HepG2 (cell line): ENCODE data around the gene CCNB1. TPM values are rescaled to one million over a fixed set of nuclear protein-coding genes. Genes with fewer than 3 reads are reported as not detected.

Experiments used
- CREB3 ChIP-seq: sonication (generic); formaldehyde crosslinking; IDR thresholded peaks from 2 replicates; pipeline ENCODE4 v1.5.0; 2020; ENCODE audit warnings: missing genetic modification reagents
- HMGA1 ChIP-seq: sonication (generic); formaldehyde crosslinking; conservative IDR thresholded peaks from 2 replicates; pipeline ENCODE4 v1.4.0; 2020; ENCODE audit warnings: missing genetic modification reagents
- HOXA3 ChIP-seq: sonication (generic); formaldehyde crosslinking; IDR thresholded peaks from 2 replicates; pipeline ENCODE4 v1.5.0; 2020; ENCODE audit warnings: missing genetic modification reagents
- IRF2 ChIP-seq: IDR thresholded peaks from 2 replicates; pipeline ENCODE4 v1.6.1; 2018; ENCODE audit warnings: missing genetic modification reagents, missing compliant biosample characterization
- KDM3A ChIP-seq: IDR thresholded peaks from 2 replicates; pipeline ENCODE4 v1.6.1; 2018; ENCODE audit warnings: low read depth, missing compliant biosample characterization
- KDM6A ChIP-seq: IDR thresholded peaks from 2 replicates; pipeline ENCODE4 v1.6.1; 2016; ENCODE audit warnings: low read depth
- KLF12 ChIP-seq: sonication (generic); formaldehyde crosslinking; IDR thresholded peaks from 2 replicates; pipeline ENCODE4 v1.4.0; 2020; ENCODE audit warnings: missing genetic modification reagents, borderline replicate concordance
- MTA1 ChIP-seq: sonication (generic); formaldehyde crosslinking; IDR thresholded peaks from 2 replicates; pipeline ENCODE4 v1.4.0; 2020; ENCODE audit warnings: missing genetic modification reagents, mild to moderate bottlenecking, borderline replicate concordance
- RFX1 ChIP-seq: fragments of 450-650 bp; IDR thresholded peaks from 2 replicates; pipeline ENCODE4 v1.6.1; 2017
- ZBTB33 ChIP-seq: sonication (generic); formaldehyde crosslinking; IDR thresholded peaks from 2 replicates; pipeline ENCODE4 v1.4.0; 2020; ENCODE audit warnings: missing genetic modification reagents
- ZBTB8A ChIP-seq: sonication (generic); formaldehyde crosslinking; IDR thresholded peaks from 2 replicates; pipeline ENCODE4 v1.4.0; 2020; ENCODE audit warnings: mild to moderate bottlenecking, low read depth, missing genetic modification reagents, borderline replicate concordance
- ZMYM2 ChIP-seq: sonication (generic); formaldehyde crosslinking; IDR thresholded peaks from 2 replicates; pipeline ENCODE4 v1.8.0; 2022; ENCODE audit warnings: mild to moderate bottlenecking, missing genetic modification reagents
- ZNF280B ChIP-seq: sonication (generic); formaldehyde crosslinking; IDR thresholded peaks from 2 replicates; pipeline ENCODE4 v1.5.0; 2020; ENCODE audit warnings: missing genetic modification reagents, mild to moderate bottlenecking, borderline replicate concordance
- ZNF280D ChIP-seq: sonication (generic); formaldehyde crosslinking; IDR thresholded peaks from 2 replicates; pipeline ENCODE4 v1.5.1; 2020; ENCODE audit warnings: mild to moderate bottlenecking, missing genetic modification reagents
- ZNF451 ChIP-seq: sonication (generic); formaldehyde crosslinking; IDR thresholded peaks from 2 replicates; pipeline ENCODE4 v1.5.0; 2020; ENCODE audit warnings: mild to moderate bottlenecking, missing genetic modification reagents
- ZNF558 ChIP-seq: sonication (generic); formaldehyde crosslinking; IDR thresholded peaks from 2 replicates; pipeline ENCODE4 v1.9.0; 2022; ENCODE audit warnings: mild to moderate bottlenecking, missing genetic modification reagents, borderline replicate concordance
- ZNF639 ChIP-seq: conservative IDR thresholded peaks from 2 replicates; pipeline ENCODE4 v1.6.1; 2018; ENCODE audit warnings: missing genetic modification reagents
- ZNF749 ChIP-seq: sonication (generic); formaldehyde crosslinking; IDR thresholded peaks from 2 replicates; pipeline ENCODE4 v1.8.0; 2022; ENCODE audit warnings: mild to moderate bottlenecking, missing genetic modification reagents, moderate library complexity, borderline replicate concordance
- ZSCAN25 ChIP-seq: sonication (generic); formaldehyde crosslinking; IDR thresholded peaks from 2 replicates; pipeline ENCODE4 v1.8.0; 2022; ENCODE audit warnings: mild to moderate bottlenecking, missing genetic modification reagents
- ZZZ3 ChIP-seq: sonication (generic); formaldehyde crosslinking; IDR thresholded peaks from 2 replicates; pipeline ENCODE4 v1.4.0; 2020; ENCODE audit warnings: missing genetic modification reagents, mild to moderate bottlenecking, borderline replicate concordance
- polyA plus RNA-seq, 8 experiments: library from polyadenylated mRNA; depleted of rRNA in 3 of 8; stranded (reverse) in 7 of 8; unstranded in 1 of 8; fragments of >200 nt; fragmentation: Illumina TruSeq in 4 of 8; extraction: Trizol in 4 of 8; gene quantifications; 2 replicates each; pipeline versions ENCODE4 v1.2.1 to v1.2.3, GENCODE V29; 2011 to 2016; ENCODE audit warnings: low read depth in 4 of 8, missing spikeins in 1 of 8, mixed read lengths in 1 of 8; ENCODE audit not compliant: insufficient read depth in 1 of 8
- total RNA-seq, 5 experiments: library from RNA; depleted of rRNA; stranded (reverse); fragments of >200 nt; fragmentation: Illumina TruSeq; extraction: Trizol; gene quantifications; 2 replicates each; pipeline ENCODE4 v1.2.3, GENCODE V29; 2016; ENCODE audit warnings: low read depth in 1 of 5

CCNB1 gene
- total and polyA plus RNA-seq, 2 of the 13 experiments (the other 11 are each of a cell fraction or from before 2014, with no cell fraction given) = 82.3 to 316 TPM

- TF ChIP-seq ZNF280D (CRISPR knock-in tag) (peak; percentile 65; the same call in 1 of the 2 replicates), ZMYM2 (CRISPR knock-in tag) (peak; percentile 78), ZNF451 (no peak), ZNF749 (CRISPR knock-in tag) (peak; percentile 71; the same call in 1 of the 2 replicates), HMGA1 (CRISPR knock-in tag) (no peak), ZZZ3 (CRISPR knock-in tag) (0 out of 2 replicates have a peak, but pooled peaks have one; percentile 70), KDM6A (no peak), ZNF558 (CRISPR knock-in tag) (peak; percentile 81; the same call in 1 of the 2 replicates), RFX1 (peak; percentile 87), KDM3A (CRISPR knock-in tag) (peak; percentile 84; the same call in 1 of the 2 replicates), ZNF639 (CRISPR knock-in tag) (no peak), ZSCAN25 (peak; percentile 53; the same call in 1 of the 2 replicates), HOXA3 (CRISPR knock-in tag) (peak; percentile 79), CREB3 (CRISPR knock-in tag) (no peak), ZBTB33 (no peak), MTA1 (CRISPR knock-in tag) (peak; percentile 18; the same call in 1 of the 2 replicates), ZNF280B (CRISPR knock-in tag) (no peak), IRF2 (peak; percentile 59; the same call in 1 of the 2 replicates), KLF12 (CRISPR knock-in tag) (peak; percentile 76; the same call in 1 of the 2 replicates), ZBTB8A (CRISPR knock-in tag) (0 out of 2 replicates have a peak, but pooled peaks have one; percentile 51)
These were observed 22.5 kb downstream of the CCNB1 start, which contains the start of gene CENPH (continued) for GRCh38 chr5:69189162-69190086.
